Measurements from ENCODE around the gene LAT. TPM values are rescaled to one million over a fixed set of nuclear protein-coding genes. Genes with fewer than 3 reads are reported as not detected.

The LAT gene
- total and polyA plus RNA-seq, 3 donors from 2014 or later: 7.4 to 9.0 (median 8.4) TPM

GRCh38 chr16:29022196-29022595 is 37.3 kb downstream of the LAT start:
- DNase-seq: no peak
- intact Hi-C loops (cut with DNase I; ENCODE audit: low total_unique reads): no loop called here
- Histone ChIP-seq H3K4me3 (no peak overlapping the region), H3K27me3 (no peaks in the 10 kb centered on the region), H3K9me3 (no peaks in the 10 kb centered on the region), H3K27ac (no peak overlapping the region), H3K36me3 (ENCODE audit: low read depth, missing control alignments) (no peaks in the 10 kb centered on the region), H3K4me1 (no peaks in the 10 kb centered on the region)
- TF ChIP-seq CTCF (IDR thresholded peaks at IDR 0.05) (no peak), POLR2A (IDR thresholded peaks at IDR 0.05) (no peak)
- 85% methylated on average over 5 of the region's 5 CpGs for WGBS, 2 donors

- no peaks in the 10 kb centered on the region for H3K36me3 ChIP-seq (ENCODE audit: low read depth, missing control alignments)
- H3K4me3 ChIP-seq: no peak overlapping the region
- H3K27ac ChIP-seq: no peak overlapping the region
- no peak for TF ChIP-seq POLR2A (IDR thresholded peaks at IDR 0.05)
- TF ChIP-seq CTCF (IDR thresholded peaks at IDR 0.05): no peak
- no peak for DNase-seq
- intact Hi-C loops (cut with DNase I; ENCODE audit: low total_unique reads): no loop called here
- H3K4me1 ChIP-seq: no peaks in the 10 kb centered on the region
- H3K9me3 ChIP-seq: no peaks in the 10 kb centered on the region
- no peaks in the 10 kb centered on the region for H3K27me3 ChIP-seq
- 86% methylated on average over 14 to 15 of the region's 15 CpGs for WGBS, 2 donors
These were observed 38.7 kb downstream of the LAT start for GRCh38 chr16:29023279-29024277.

- Histone ChIP-seq H3K36me3 (ENCODE audit: low read depth, missing control alignments) (no peaks in the 10 kb centered on the region), H3K27me3 (no peaks in the 10 kb centered on the region), H3K4me3 (no peak overlapping the region), H3K9me3 (no peaks in the 10 kb centered on the region), H3K4me1 (no peaks in the 10 kb centered on the region), H3K27ac (no peak overlapping the region)
- 61 to 66% methylated on average over 5 of the region's 5 CpGs for WGBS, 2 donors
- TF ChIP-seq CTCF (IDR thresholded peaks at IDR 0.05) (no peak), POLR2A (IDR thresholded peaks at IDR 0.05) (no peak)
- no peak for DNase-seq
- intact Hi-C loops (cut with DNase I; ENCODE audit: low total_unique reads): no loop called here
These were observed 39.4 kb downstream of the LAT start for GRCh38 chr16:29024278-29024677.

- no peaks in the 10 kb centered on the region for H3K4me1 ChIP-seq
- intact Hi-C loops (cut with DNase I; ENCODE audit: low total_unique reads): no loop called here
- WGBS, 2 donors: 42 to 50% methylated on average over 5 of the region's 5 CpGs
These were observed 40.4 kb downstream of the LAT start for GRCh38 chr16:29025218-29025617.

More at GRCh38 chr16:29025218-29025617, 40.4 kb downstream of the LAT start:
- Histone ChIP-seq H3K27ac (no peak overlapping the region), H3K9me3 (no peaks in the 10 kb centered on the region), H3K36me3 (ENCODE audit: low read depth, missing control alignments) (no peaks in the 10 kb centered on the region), H3K4me3 (no peak overlapping the region), H3K27me3 (no peaks in the 10 kb centered on the region)
- DNase-seq: no peak
- TF ChIP-seq POLR2A (IDR thresholded peaks at IDR 0.05) (no peak), CTCF (IDR thresholded peaks at IDR 0.05) (no peak)
